Measurements from ENCODE around the gene UNC119B. TPM values are rescaled to one million over a fixed set of nuclear protein-coding genes. Genes with fewer than 3 reads are reported as not detected.

Gene UNC119B
- polyA plus RNA-seq, 1 experiment: 41.9 TPM

DNA sequence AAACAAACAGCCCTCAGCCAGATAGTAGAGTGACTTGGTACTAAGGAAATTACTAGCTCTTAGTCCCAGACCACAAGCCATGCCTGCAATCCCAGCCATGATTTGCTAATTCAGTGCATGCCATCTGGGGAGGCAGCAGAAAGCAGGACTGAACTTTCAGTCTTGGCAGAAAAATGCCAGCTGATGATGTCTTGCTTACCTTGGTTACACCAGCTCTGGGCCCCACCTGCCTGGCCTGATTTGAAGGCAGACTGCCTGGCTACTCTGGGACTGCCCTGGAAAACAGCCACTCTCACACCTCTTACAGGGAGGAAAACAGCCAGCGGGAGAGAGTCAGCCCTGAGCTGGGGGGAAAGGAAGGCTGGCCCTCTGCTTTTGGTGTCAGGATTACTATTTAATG is 4.6 kb upstream of the UNC119B start:
- Histone ChIP-seq H3K27me3 (ENCODE audit: control insufficient read depth, insufficient read depth, low read length) (no peaks in the 10 kb centered on the region), H3K9me3 (ENCODE audit: control insufficient read depth, insufficient read depth, low read length) (no peaks in the 10 kb centered on the region), H3K27ac (ENCODE audit: low read depth, low read length) (no peak overlapping the region), H3K4me3 (ENCODE audit: low read depth, low read length) (no peak overlapping the region)
- TF ChIP-seq, protein P1, sequence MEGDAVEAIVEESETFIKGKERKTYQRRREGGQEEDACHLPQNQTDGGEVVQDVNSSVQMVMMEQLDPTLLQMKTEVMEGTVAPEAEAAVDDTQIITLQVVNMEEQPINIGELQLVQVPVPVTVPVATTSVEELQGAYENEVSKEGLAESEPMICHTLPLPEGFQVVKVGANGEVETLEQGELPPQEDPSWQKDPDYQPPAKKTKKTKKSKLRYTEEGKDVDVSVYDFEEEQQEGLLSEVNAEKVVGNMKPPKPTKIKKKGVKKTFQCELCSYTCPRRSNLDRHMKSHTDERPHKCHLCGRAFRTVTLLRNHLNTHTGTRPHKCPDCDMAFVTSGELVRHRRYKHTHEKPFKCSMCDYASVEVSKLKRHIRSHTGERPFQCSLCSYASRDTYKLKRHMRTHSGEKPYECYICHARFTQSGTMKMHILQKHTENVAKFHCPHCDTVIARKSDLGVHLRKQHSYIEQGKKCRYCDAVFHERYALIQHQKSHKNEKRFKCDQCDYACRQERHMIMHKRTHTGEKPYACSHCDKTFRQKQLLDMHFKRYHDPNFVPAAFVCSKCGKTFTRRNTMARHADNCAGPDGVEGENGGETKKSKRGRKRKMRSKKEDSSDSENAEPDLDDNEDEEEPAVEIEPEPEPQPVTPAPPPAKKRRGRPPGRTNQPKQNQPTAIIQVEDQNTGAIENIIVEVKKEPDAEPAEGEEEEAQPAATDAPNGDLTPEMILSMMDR (IDR thresholded peaks at IDR 0.05; ENCODE audit: low read depth, low read length): no peak
- ChIA-PET CTCF (interaction anchor here (0.6 kb wide), 1 partner anchor 114 kb away, joined by 3 read pairs; no protein-coding TSS in a partner anchor), POLR2A (no interaction called here)
- no peak for DNase-seq (ENCODE audit: low read depth, low spot score)

DNA sequence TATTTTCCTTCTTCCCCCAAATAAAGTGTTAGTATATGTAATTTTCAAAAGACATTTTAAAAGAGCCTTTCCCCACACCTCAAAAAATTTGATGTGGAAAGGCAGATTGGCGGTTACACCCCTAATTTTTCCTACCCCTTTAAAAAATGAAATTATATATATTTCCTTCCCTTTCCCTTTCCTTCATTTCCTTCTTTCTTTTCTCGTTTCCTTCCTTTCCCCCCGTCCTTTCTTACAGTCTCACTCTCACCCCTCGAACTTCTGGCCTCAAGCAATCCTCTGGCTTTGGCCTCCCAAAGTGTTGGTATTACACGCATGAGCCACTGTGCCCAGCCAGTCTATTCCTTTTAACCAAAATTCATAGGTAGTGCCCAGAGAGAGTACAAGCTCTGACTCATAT is 4.2 kb upstream of the UNC119B start:
- H3K4me3 ChIP-seq (ENCODE audit: low read depth, low read length): no peak overlapping the region
- peaks cover 3% of the 10 kb centered on the region; the same call in 1 of the 2 replicates for H3K9me3 ChIP-seq (ENCODE audit: control insufficient read depth, insufficient read depth, low read length)
- ChIA-PET CTCF (no interaction called here), POLR2A (no interaction called here)
- no peaks in the 10 kb centered on the region for H3K27me3 ChIP-seq (ENCODE audit: control insufficient read depth, insufficient read depth, low read length)
- no peak overlapping the region for H3K27ac ChIP-seq (ENCODE audit: low read depth, low read length)
- TF ChIP-seq, protein P1 (IDR thresholded peaks at IDR 0.05; ENCODE audit: low read depth, low read length): no peak
- no peak for DNase-seq (ENCODE audit: low read depth, low spot score)

DNA sequence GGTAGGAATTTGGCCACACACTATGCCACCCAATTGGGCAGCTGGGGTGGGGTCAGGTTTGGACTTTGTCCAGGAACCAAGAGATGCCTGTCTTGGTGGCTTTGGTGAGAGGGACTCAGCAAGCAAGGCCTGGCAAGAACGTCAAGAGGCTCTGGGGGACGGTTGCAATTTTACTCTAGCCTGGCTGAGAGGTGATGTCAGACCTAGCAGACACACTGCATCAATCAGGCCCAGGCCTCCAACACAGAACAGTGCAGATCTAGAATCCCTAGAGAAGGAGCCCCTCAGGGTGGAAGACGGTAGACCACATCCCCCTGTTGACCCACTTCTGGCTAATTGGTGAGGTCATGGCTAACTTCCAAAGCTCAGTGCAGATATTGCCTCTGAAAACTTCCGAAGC is 1.6 kb upstream of the UNC119B start:
- POLR2A ChIA-PET: no interaction called here
- no peaks in the 10 kb centered on the region for H3K27me3 ChIP-seq (ENCODE audit: control insufficient read depth, insufficient read depth, low read length)
- H3K9me3 ChIP-seq (ENCODE audit: control insufficient read depth, insufficient read depth, low read length): peaks cover 4% of the 10 kb centered on the region; the same call in 1 of the 2 replicates
- H3K27ac ChIP-seq (ENCODE audit: low read depth, low read length): no peak overlapping the region
- CTCF ChIA-PET: interaction anchor here (1.1 to 1.8 kb wide), 2 partner anchors 62 to 263 kb away, joined by 3 to 6 read pairs; no protein-coding TSS in a partner anchor
- no peak overlapping the region for H3K4me3 ChIP-seq (ENCODE audit: low read depth, low read length)
- no peak for DNase-seq (ENCODE audit: low read depth, low spot score)
- TF ChIP-seq, protein P1 (IDR thresholded peaks at IDR 0.05; ENCODE audit: low read depth, low read length): no peak

DNA sequence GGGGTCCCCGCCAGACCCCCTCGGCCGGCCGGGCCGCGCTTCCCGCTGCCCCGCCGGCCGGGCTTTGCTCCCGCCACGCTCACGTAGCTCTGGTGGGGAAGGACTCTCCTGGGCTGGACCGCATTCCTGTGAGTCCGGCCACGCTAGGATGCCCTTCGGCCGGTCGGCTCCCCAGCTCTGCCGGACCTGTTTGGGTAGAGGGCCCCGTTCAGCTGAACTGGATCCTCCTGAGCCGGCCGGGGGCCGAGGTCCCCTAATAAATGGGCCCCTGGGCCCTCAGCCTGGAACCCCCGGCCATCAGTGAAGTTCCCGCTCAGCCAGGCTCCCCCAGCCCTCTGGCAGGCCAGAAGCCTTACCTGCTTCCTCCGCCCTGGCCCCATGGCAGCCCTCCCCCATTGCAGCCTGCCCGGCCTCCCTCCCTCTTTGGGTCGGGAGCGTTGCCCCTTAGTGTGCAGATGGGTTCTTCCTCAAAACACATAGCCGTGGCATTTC is 593 bp downstream of the UNC119B start:
- H3K27ac ChIP-seq (ENCODE audit: low read depth, low read length): no peak overlapping the region
- no peaks in the 10 kb centered on the region for H3K27me3 ChIP-seq (ENCODE audit: control insufficient read depth, insufficient read depth, low read length)
- DNase-seq (ENCODE audit: low read depth, low spot score): no peak
- TF ChIP-seq, protein P1 (IDR thresholded peaks at IDR 0.05; ENCODE audit: low read depth, low read length): no peak
- CTCF ChIA-PET: interaction anchor here (1.2 to 2.0 kb wide), 3 partner anchors 61 to 349 kb away, joined by 5 to 6 read pairs (median 5); no protein-coding TSS in a partner anchor
- peak overlapping the region; percentile 75 for H3K4me3 ChIP-seq (ENCODE audit: low read depth, low read length)
- POLR2A ChIA-PET: interaction anchor here (0.6 to 1.2 kb wide), 4 partner anchors 23 to 510 kb away, joined by 3 to 8 read pairs (median 4); partner anchors contain the start of gene RPLP0
- H3K9me3 ChIP-seq (ENCODE audit: control insufficient read depth, insufficient read depth, low read length): peaks cover 4% of the 10 kb centered on the region; the same call in 1 of the 2 replicates

DNA sequence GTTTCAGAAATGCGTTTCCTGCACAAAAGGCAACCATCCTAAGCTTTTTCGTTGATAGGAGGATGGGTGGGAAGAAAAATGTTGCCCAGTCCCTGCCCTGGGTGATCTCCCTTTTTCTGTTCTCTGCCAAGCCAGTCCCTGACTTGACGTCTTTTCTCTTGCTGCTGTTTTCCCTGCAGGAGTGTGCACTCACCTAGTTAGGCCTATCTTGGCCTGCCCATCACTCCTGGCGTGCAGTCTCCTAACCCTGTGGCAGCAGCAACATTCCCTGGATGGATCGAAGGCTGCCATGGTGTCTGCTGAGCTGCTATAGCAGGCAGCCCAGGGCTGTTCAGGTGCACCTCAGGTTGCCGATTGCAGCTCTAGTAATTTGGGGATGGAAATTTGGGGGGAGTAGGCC is 1.2 kb downstream of the UNC119B start:
- Histone ChIP-seq H3K27me3 (ENCODE audit: control insufficient read depth, insufficient read depth, low read length) (no peaks in the 10 kb centered on the region), H3K27ac (ENCODE audit: low read depth, low read length) (no peak overlapping the region), H3K4me3 (ENCODE audit: low read depth, low read length) (peak overlapping the region; percentile 75), H3K9me3 (ENCODE audit: control insufficient read depth, insufficient read depth, low read length) (peaks cover 4% of the 10 kb centered on the region; the same call in 1 of the 2 replicates)
- ChIA-PET CTCF (interaction anchor here (1.2 to 2.0 kb wide), 3 partner anchors 62 to 129 kb away, joined by 5 to 10 read pairs (median 6); partner anchors contain the start of gene POP5), POLR2A (no interaction called here)
- no peak for DNase-seq (ENCODE audit: low read depth, low spot score)
- TF ChIP-seq, protein P1 (IDR thresholded peaks at IDR 0.05; ENCODE audit: low read depth, low read length): no peak
